ENCODE results near the gene TASP1.

Gene TASP1

DNA sequence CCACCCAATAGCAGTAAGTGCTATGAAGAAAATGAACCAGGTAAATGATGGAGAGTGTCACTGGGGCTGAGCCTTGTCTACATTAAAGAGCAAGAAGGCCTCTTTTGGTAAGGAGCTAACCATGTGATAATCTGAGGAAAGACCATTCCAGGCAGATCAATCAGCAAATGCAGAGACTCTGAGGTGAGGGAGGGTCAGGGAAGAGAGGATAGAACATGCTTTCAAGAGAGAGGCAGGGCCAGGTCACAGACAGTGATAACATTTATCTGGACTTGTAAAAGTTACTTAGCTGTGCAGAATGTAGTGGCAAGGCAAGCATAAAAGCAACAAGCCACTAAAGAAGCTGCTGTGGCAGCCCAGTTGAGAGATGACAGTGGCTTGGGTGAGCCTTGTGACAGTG, 197.3 kb downstream of the TASP1 start:
- no peak for DNase-seq (ENCODE audit: low spot score)

DNA sequence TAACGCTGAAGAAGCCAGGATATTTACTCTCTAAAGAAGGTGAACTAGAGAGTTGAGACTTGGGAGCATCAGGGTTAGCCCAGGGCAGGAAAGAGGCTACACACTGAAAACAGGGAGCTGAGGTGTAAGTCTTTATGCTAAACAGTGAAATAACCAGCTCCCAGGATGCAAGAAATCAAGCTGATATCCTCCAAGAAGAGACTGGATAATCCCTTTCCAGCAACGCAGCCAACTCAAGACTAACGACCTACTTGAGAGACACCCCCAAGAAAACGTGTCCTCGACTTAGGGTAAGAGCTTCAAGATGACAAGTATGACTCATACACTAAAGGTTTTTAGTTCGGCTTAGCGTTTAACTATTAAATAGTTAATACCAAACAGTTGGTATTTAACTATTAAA, 202.2 kb downstream of the TASP1 start:
- no peak for DNase-seq (ENCODE audit: low spot score)

DNA sequence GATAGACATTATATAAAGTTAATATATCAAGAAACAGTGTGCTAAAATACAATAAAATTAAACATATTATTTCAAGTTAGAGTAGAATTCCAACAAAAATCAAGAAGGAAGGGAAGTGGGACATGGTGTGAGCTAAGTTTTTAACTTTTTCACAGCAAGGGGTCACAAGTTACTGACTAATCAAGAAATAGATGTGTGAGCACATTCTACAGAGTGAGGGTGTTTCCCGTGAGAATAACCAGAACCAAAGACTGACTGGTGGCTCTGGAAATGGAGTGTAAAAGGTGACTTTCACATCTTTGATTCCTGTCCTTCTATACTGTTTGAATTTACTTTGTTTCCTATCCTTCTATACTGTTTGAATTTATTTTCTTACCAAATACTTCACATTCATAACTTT, 206.6 kb downstream of the TASP1 start:
- no peak for DNase-seq (ENCODE audit: low spot score)

DNA sequence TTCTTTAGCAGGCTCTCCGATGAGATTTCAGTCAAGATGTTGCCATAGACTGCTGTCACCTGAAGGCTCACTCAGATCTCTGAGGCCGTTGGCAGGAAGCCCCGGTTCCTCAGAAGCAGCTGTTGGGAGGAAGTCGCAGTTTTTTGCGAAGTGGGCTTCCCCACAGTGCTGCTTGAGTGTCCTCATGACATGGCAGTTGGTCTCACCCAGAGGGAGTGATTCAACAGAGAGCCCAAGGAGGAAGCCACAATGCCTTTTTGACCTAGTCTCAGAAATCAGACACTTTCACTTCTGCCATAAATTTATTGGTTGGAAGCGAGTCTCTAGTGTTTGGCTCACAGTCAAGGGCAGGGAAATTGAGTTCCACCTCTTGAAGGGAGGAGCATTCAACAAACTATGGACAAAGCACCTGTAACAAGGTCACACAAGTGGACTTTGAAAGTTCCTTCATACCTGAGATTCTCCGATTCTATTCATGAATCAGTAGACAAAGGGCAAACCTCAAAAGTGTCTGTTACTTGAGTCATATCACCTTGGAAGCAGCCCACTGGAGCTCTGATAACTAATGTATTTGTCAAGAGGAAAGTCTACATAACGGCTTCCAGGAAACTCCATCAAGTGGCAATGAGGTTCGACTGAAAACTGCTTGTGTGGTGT, 208.3 kb downstream of the TASP1 start:
- no peak for DNase-seq (ENCODE audit: low spot score)

DNA sequence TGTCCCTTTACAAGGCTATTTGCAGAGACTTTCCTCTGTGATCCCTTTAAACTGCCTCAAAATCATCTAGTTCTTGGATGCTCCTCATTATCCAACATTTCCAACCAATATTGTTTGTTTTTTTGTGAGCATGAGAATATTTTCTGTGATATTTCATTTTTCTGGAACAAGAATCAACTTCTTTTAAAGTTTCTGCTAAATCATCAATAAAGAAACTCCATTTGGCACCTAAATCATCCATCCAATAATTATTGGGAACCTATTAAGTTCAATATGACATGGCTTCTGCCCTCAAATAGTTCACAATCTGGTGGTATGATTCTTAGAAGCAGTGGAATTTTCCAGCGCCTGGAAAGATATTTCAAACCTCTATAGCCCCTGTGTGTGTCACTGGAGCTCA, 210.0 kb downstream of the TASP1 start:
- DNase-seq (ENCODE audit: low spot score), result no peak

DNA sequence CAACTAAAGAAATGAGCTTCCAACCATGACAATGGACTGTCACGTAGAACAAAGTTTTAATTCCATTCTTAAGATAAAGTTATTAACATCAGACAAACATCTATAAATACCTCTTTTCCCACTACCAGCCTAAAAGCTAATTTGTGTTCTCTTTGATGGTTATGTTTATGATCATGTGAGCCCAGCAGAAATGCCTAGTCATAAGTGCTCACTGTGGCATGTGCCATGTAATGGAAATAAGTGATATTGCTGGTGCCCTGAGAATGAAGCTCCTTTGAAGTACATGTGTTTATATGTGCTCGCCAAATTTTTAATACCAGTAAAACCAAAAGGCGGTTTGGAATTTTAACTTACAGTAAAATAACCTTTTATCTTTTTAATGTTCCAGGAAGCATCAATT, 211.9 kb downstream of the TASP1 start:
- DNase-seq (ENCODE audit: low spot score), result no peak

DNA sequence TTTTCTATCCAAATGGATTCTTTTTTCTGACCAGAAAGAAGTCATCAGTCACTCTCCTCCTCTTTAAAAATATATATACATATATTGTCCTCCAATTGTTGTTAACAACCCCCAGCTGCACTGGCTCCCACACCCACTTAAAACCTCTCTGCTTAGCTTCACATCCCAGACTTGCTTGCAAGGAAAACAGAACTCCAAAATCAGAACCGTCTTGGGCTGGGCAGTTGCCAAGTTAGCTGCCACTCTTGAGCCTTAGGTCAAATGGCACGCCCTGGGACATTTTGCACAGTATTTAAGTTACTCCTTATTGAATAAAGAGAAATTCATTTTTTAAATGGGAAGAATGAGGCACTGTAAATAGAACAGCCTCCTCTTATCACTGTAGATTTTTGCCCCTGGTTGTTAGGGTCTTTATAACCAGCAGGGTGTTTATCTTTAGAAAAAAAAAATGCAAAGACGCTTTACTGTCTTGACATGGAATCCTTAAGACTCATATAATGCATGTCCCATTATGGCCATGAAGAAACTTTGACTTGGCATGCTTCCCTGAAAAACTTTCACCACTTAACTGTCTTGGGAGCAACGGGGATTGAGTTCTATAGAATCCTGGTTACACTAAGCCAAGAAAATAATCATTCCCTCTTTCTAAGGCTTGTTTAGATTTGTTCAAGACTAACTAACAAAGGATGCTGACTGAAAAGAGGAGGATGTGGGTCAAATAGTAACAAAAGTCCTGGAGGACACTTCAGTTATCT, 213.2 kb downstream of the TASP1 start:
- no peak for DNase-seq (ENCODE audit: low spot score)

DNA sequence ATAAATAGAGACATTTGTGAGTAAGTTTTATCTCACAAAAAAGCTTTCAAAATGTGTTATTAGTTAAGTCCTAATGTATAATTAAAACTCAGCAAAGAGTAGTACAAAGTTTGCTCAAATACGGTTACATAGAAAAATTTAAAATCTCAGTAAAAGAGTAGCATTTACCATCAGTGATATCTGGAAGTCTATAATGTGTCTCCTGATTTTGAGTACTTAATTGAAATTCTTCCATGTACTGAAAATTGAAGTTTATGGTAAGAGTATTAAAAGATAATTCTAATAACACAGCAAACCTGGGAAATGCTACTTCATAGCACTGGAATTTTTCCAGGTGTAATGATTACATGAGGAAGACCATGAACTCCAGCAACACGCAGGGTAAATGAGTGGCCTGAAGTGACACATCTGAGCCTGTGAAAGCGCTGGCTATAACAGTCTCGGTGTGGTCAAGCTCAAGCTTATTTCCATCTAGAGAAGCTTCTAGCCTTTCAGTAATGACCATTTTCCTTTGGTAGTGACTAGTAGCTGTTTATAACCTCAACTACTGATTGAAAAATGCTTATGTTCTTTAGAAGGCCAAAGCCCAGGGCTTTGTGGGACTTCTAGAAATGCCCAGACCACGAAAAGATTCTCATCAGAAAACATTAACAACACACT, 214.4 kb downstream of the TASP1 start:
- DNase-seq (ENCODE audit: low spot score), result no peak

DNA sequence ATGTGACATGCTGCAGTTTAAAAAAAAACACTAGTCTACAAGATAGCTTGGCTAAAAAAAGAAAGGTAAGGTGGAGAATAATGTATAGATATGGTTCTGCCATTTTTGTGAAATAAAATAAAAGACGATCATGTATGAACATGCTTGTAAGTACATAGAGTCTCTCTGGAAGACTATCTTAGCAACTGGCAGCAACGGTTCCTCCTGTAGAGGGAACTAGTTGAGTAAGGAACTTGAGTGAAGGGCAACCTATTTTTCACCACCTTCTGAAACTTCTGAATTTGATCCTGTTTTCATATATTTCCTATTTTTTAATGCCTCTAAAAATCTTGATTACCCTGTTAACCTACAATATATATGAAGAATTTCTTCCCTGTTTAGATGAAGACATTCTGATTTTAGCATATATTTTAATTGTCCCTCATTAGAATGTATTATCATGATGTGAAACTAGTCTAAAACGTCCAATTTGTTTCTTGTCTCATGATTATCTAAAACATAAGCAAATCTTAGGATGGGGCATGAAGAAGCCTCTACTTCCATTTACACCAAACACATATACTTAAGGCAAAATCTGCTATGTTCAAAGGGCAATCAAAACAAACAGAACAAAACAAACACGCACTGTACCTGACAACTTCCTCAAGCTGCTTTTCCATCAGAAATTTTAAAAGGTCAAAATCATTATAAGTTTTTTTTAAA, 215.1 kb downstream of the TASP1 start:
- DNase-seq (ENCODE audit: low spot score), result no peak

DNA sequence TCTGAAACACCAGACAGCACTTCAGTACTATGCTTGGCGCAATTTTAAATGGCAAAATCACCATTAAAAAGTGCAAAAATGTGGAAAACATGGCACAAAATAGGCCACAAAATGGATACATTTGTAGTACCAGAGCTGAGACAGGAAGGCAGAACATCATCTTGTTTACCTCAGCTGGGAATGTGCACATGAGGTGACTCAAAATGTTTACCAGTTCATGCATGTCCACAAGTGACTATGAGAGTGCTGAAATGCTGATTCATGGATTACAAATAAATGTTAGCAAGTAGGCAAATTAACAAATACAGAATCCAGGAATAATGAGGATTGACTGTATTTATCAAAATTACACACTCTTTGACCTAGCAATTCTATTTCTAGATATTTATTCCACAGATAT, 216.1 kb downstream of the TASP1 start:
- DNase-seq (ENCODE audit: low spot score), result no peak

DNA sequence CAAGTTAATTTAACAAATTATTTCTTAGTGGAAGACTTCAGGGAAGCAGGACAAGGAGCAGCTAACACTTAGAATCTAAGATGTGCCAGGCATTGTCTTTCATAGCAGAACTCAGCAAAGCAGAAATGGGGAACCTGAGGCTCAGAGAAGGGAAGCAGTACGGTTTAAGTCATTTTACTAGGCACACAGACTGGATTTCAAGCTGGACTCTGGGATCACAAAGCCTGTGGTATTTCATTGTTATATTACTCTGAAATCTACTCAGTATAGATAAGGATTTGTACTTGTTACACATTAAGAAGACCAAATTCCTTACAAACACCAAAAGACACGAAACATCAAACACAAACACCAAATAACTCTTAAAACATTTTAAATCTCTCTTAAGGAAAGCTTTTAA, 218.1 kb downstream of the TASP1 start:
- no peak for DNase-seq (ENCODE audit: low spot score)

DNA sequence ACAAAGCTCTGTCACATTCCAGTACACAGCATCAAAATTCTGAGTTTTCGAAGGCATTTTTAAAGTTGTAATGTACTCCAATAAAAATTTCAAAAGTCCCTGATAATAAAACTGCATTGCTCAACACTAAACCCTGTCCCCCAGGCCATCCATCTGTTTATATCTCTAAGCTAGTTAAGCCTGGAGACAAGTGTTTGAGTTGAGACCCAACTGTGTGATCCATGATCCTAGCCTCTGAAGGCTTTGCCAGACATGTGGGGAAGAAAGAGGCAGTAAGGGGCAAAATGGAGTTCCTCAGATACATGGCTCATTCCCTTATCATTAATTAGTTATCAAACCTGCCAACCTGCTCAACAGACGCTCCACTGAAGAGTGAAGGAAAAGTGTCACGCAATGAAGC, 219.3 kb downstream of the TASP1 start:
- DNase-seq (ENCODE audit: low spot score), result no peak

DNA sequence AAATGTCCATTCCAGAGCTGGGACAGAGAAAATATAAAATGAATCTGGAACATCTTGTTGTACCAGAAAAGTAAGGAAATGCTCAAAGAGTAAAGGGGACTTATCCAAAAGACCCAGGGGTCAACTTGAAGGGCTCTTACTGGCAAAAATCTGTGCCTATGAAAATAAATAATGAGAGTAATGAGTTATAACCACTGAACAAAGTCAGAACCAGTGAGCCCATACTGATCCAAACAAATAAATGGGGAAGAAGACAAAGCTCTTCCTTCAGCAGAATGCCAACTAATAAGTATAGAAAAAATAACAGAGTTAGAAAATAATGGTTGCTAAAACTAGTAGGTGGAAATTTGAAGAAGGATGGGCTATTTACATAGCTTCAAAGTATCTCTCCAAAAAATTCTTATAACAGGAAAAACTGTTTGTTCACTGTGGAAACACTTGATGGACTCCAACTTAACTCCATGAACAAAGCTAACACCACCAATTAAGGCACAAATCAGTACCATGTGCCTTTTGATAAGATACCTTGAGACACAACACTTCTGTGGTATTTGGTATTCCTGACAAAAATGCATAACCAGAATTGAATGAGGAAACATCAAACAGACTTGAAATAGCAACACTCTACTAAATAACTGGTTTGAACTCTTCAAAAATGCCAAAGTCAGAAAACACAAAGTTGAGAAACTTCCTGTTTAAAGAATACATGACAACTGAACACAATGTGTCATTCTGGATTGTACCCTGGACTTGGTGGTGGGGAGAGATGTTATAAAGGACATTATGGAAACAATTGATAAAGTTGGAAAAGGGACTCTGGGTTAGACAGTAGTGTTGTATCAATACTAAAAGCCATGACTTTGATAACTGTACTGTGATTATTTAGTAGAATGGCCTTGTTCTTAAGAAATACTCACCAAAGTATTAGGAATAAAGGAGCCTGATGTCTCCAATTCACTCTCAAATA, 220.2 kb downstream of the TASP1 start:
- DNase-seq (ENCODE audit: low spot score), result no peak

DNA sequence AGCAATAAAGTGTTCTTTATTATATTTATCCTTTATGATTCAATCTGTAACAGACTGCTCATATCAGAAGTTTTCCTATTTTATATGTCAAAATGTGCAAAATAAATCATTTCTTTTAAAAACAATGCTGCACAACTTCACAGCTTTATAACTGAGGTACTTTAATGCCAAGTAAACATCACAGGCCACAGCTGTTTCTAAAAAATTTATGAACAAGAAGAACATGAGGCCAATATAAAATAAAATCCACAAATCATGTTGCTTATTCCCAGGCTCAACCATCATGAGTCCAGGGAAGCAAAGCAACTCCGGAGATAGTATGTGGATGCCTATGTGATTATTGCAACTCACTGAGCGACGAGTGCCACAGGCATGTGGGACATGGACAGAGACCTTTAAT, 222.2 kb downstream of the TASP1 start:
- DNase-seq (ENCODE audit: low spot score), result no peak

DNA sequence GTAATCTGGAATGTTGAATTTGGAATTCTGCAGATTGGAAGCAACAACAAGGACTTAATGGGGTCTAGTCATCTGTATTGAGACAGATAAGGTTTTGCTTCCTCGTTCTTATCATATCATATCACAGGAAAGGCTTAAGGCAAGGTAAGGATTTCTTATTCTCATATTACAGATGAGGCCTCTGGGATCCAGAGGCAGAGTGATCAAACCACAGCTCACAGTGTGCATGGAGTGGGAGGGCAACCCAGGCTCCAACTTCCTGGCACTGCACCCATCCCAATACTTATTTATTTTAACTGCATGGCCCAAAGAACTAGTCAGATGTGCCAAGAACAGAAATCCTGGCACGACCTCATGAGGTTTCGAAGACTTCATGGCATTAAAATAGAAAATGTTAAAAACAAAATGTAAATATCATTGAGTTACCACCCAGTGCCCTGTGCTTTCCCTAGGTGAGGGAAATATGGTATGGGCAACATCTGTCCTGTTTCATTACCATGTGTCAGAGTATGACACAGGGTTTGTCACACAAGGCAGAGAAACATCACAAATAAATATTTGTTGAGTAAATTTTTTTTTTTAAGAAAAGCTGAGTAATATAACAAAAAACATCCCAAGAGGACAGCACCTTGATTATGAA, 225.8 kb downstream of the TASP1 start:
- no peak for DNase-seq (ENCODE audit: low spot score)

DNA sequence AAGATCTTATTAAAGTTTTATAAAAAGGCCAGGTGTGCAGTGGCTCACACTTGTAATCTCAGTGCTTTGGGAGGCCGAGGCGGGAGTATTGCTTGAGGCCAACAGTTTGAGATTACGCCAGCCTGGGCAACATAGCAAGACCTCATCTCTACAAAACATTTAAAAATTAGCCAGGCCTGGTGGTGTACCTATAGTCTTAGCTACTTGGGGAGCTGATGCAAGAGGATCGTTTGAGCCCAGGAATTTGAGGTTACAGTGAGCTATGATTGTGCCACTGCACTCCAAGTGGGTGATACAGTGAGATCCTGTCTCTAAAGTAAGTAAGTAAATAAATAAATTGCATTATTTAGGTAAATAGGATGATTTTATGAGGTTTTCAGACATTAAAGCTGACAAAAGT, 234.4 kb downstream of the TASP1 start:
- DNase-seq (ENCODE audit: low spot score), result no peak

DNA sequence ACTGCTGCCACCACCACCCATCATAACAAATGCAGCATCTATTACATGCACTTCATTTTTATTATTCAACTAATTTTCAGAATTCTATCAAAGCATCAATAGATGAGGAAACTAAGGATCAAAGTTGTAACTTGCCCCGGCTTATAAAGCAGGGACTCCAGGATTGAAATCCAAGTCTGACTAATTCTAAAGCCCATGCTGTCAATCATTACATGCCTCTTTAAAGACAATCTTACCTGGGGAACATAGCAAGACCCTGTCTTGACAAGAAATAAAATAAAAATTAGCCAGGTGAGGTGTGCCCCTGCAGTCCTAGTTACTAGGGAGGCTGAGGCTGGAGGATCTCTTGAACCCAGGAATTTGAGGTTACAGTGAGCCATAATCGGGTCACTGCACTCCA, 235.3 kb downstream of the TASP1 start:
- DNase-seq (ENCODE audit: low spot score), result no peak

DNA sequence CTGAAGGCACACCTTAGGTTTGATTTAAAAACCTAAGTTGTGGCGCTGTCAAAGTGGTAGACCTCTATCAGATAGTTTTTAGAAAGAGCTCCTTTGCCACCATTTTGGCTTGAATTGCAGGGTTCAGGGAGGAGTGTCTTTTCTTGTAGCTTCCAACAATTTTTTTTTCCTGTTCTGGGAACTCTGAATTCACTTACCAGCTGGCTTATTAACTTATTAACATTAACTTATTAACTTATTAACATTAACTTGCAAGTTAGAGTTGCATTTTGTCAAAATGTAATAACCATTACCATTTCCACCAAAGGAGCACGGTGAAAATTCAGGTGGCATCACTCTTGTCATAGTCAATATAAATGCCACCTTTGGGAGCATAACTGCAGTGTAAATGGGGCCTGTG, 235.7 kb downstream of the TASP1 start:
- no peak for DNase-seq (ENCODE audit: low spot score)

DNA sequence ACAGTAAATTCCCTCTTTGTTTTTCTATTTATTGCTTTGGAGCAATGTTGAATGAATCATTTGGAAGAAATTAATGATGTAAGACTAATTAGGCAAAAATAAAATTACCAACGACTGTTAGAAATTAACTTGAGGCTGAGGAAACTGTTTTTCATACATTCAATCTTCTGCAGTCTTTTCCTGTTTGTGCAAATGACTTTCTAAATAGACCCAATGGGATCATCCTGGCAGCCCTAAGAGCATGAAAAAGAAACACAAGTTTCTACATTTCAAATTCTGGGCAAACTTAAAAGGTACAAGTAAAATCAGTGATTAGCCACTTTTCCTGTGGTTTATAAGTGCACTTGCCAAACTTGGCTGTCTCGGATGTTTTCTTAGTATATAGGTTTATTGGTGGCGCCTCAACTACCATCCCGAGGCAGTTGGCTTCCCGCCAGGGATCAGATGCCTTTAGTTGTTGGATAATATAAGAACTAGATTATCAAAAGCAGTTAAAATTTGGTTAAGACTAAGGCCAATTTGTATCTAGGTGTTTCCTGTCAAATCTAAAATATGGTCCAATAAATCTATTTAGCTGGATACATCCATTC, 236.5 kb downstream of the TASP1 start:
- DNase-seq (ENCODE audit: low spot score), result no peak

DNA sequence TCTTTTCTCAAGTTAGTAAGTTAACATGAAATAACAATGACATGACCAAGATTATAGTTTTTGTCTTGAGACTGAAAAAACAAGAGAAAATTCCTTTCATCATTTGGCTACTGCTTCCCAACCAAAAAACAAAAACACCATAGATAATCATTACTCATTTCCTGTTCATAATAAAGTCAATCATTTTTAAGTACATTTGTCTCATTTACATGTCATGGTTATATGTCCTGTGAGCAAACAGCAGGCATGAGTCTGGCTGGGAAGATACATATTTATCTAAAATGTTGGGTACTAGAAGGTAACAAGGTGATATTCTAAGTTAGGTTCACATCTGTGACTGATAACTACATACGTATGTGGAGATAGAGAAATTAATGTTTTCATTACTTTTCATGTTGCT, 237.1 kb downstream of the TASP1 start:
- DNase-seq (ENCODE audit: low spot score), result no peak

DNA sequence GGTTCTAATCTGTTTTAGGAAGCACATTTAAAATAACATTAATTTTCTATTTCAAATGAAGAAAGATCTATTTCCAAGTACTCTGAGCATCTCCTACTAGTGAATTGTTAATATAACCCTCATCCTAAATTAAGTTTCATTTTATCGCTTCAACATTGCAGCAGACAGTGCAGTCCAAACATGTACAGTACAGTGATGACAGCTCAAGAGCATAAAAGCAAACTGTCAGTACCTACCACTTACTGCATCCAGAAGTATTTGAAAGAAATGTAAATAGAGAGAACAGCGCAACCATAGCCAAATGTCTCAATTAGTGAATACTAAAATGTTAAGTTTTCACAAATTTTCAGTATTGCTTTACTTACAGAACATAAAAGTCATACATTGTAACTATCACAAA, 238.3 kb downstream of the TASP1 start:
- no peak for DNase-seq (ENCODE audit: low spot score)
